Thyroid gland (tissue), 4 donors: ENCODE measurements around the gene SUN1. TPM values are rescaled to one million over a fixed set of nuclear protein-coding genes. Genes with fewer than 3 reads are reported as not detected.

Experiments
- DNase-seq, 2 donors: peaks; one replicate each; pipeline ENCODE4 v3.0.0-alpha.2; 2019
- H3K27ac ChIP-seq, 3 donors: fragments of 200-600 bp; sonication (generic); 1 replicate in 2 of 3; 2 replicates in 1 of 3; pipeline ENCODE4 v1.5.1; 2016 to 2019; ENCODE audit warnings: mild to moderate bottlenecking in 1 of 3, moderate library complexity in 1 of 3
- H3K27me3 ChIP-seq: fragments of 200-600 bp; sonication (generic); one replicate; pipeline ENCODE4 v1.5.1; 2019
- H3K36me3 ChIP-seq, 2 donors: fragments of 200-600 bp; sonication (generic); one replicate each; pipeline ENCODE4 v1.5.1; 2016 to 2019
- H3K4me1 ChIP-seq, 2 donors: fragments of 200-600 bp; sonication (generic); one replicate each; pipeline ENCODE4 v1.5.1; 2017 to 2019
- H3K4me3 ChIP-seq, 3 donors: fragments of 200-600 bp; sonication (generic); replicated peaks in 1 of 3; 1 replicate in 2 of 3; 2 replicates in 1 of 3; pipeline ENCODE4 v1.5.1; 2016; ENCODE audit warnings: mild to moderate bottlenecking in 1 of 3
- H3K9me3 ChIP-seq: fragments of 200-600 bp; sonication (generic); one replicate; pipeline ENCODE4 v1.5.1; 2017
- CTCF ChIP-seq, 6 experiments: fragments of 200-600 bp in 3 of 6; fragments of 450-650 bp in 3 of 6; sonication (generic) in 3 of 6; IDR thresholded peaks; one replicate each; pipeline ENCODE4 v1.5.1; 2016 to 2019; ENCODE audit warnings: antibody characterized with exemption in 6 of 6, mild to moderate bottlenecking in 2 of 6, inconsistent platforms in 1 of 6, moderate library complexity in 1 of 6
- POLR2A ChIP-seq, 2 donors: fragments of 450-650 bp; IDR thresholded peaks; one replicate each; pipeline ENCODE4 v1.6.1; 2017; ENCODE audit warnings: antibody characterized with exemption in 2 of 2, mild to moderate bottlenecking in 2 of 2, moderate library complexity in 1 of 2
- whole genome bisulfite sequencing, 2 donors: methylation state at CpG; one replicate each; pipeline ENCODE4 v1.1.5; 2017; 5-methylcytosine and 5-hydroxymethylcytosine counted together
- intact Hi-C: fragments of 100-400 bp; cut with DNase I; formaldehyde crosslinking; loops from one replicate; pipeline ENCODE4 v1.15.1; 2023
- total RNA-seq, 4 donors: library from RNA; depleted of rRNA; stranded (reverse); fragments of >200 nt; gene quantifications; one replicate each; pipeline ENCODE4 v1.2.3, GENCODE V29; 2016

The SUN1 gene
- total RNA-seq, 4 donors from 2014 or later, result 146 to 260 (median 186) TPM

- Histone ChIP-seq H3K4me3 (no peak overlapping the region), H3K9me3 (no peaks in the 10 kb centered on the region), H3K27me3 (no peaks in the 10 kb centered on the region), H3K36me3 (no peaks in the 10 kb centered on the region), H3K4me1 (peaks cover 34 to 53% of the 10 kb centered on the region in 2 donors), H3K27ac (peak overlapping the region in 2 of 3 donors; percentile 91 to 99)
- intact Hi-C loops, result loop anchor here (10.0 kb wide), 1 partner anchor 45 kb away; no protein-coding TSS in a partner anchor
- no peak for TF ChIP-seq POLR2A (IDR thresholded peaks at IDR 0.05)
- no peak for TF ChIP-seq CTCF (IDR thresholded peaks at IDR 0.05)
- WGBS, 2 donors, result 68 to 82% methylated on average over 12 of the region's 12 CpGs
- DNase-seq, result no peak
Measured at GRCh38 chr7:830069-830468, 2.2 kb upstream of the SUN1 start.

DNA sequence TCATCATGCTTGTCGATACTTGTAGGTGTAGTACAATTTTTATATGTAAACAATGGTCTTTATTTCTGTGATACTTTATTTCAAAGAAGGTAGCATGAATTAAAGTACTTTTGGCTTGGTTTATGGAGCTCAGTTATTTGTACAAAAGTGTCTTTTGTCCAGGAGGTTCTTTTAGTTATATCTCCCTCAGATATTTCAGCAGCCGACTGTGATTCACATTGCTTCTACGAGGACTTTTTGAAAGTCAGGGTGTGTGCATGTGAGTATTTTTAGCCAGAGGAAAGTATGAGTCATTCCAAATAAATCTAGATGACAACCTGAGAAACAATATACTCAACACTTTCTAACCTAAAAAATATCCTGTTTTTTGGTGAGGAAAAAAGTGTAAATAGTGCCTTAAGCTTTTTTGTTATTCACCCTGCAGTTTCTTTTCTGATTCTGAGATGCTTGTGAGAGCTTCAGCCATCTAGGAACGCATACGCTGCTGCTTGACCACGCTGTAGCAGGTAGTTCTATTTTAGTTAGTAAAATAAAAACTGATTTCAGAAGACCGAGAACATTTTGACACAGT is 595 bp upstream of the SUN1 start:
- H3K27ac ChIP-seq, result peak overlapping the region; percentile 91 to 99 (median 95)
- 10 to 14% methylated on average over 7 of the region's 7 CpGs for WGBS, 2 donors
- H3K4me1 ChIP-seq, result peaks cover 34 to 61% of the 10 kb centered on the region in 2 donors
- TF ChIP-seq POLR2A (IDR thresholded peaks at IDR 0.05), result peak in 1 of 2 donors; percentile 55
- TF ChIP-seq CTCF (IDR thresholded peaks at IDR 0.05), result no peak
- H3K9me3 ChIP-seq, result no peaks in the 10 kb centered on the region
- H3K36me3 ChIP-seq, result no peaks in the 10 kb centered on the region
- no peak overlapping the region for H3K4me3 ChIP-seq
- H3K27me3 ChIP-seq, result no peaks in the 10 kb centered on the region
- DNase-seq, result peak; percentile 40 to 50
- intact Hi-C loops, result loop anchor here (10.0 kb wide), 1 partner anchor 47 kb away; no protein-coding TSS in a partner anchor

DNA sequence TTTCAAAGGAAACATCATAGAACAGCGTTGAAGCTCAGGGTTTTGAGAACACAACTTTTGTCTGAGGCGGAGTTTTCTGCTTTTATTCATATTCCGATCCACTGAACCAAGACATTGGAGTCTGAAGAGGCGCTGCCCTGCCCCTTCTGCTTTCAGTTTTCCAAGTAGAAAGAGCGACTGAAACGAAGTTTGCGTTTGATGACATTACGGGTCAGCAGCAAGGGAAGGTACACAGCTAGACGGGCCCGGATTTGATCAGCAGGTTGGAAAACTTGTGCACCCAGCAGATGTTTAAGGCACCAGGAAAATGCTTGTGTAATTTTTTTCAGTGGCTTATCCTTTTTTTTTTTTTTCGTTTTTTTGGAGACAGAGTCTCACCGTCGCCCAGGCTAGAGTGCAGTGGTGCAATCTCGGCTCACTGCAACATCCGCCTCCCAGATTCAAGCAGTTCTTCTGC is 720 bp downstream of the SUN1 start:
- H3K4me3 ChIP-seq, result peak overlapping the region in 1 of 3 donors; percentile 2

GRCh38 chr7:833601-834258 is 1.5 kb downstream of the SUN1 start:
- Histone ChIP-seq H3K4me3 (no peak overlapping the region), H3K27ac (peak overlapping the region; percentile 91 to 99 (median 95)), H3K36me3 (peaks cover 0 to 1% of the 10 kb centered on the region in 2 donors), H3K4me1 (peaks cover 34 to 62% of the 10 kb centered on the region in 2 donors), H3K27me3 (no peaks in the 10 kb centered on the region), H3K9me3 (no peaks in the 10 kb centered on the region)
- TF ChIP-seq POLR2A (IDR thresholded peaks at IDR 0.05), result no peak
- TF ChIP-seq CTCF (IDR thresholded peaks at IDR 0.05), result no peak
- intact Hi-C loops, result loop anchor here (10.0 kb wide), 1 partner anchor 49 kb away; no protein-coding TSS in a partner anchor
- peak; percentile 25 to 43 for DNase-seq
- WGBS, 2 donors, result 57 to 64% methylated on average over 8 of the region's 8 CpGs

More for the DNA sequence above, 720 bp downstream of the SUN1 start:
- peak; percentile 78 to 80 for DNase-seq
- TF ChIP-seq CTCF (IDR thresholded peaks at IDR 0.05), result no peak
- TF ChIP-seq POLR2A (IDR thresholded peaks at IDR 0.05), result peak in 1 of 2 donors; percentile 65
- intact Hi-C loops, result loop anchor here (10.0 kb wide), 1 partner anchor 48 kb away; no protein-coding TSS in a partner anchor
- WGBS, 2 donors, result 34 to 50% methylated on average over 15 of the region's 15 CpGs
- Histone ChIP-seq H3K27ac (peak overlapping the region; percentile 91 to 99 (median 95)), H3K4me1 (peaks cover 34 to 62% of the 10 kb centered on the region in 2 donors), H3K36me3 (no peaks in the 10 kb centered on the region), H3K27me3 (no peaks in the 10 kb centered on the region), H3K9me3 (no peaks in the 10 kb centered on the region)
